ENCODE measurements around the gene CEP41. TPM values are rescaled to one million over a fixed set of nuclear protein-coding genes. Genes with fewer than 3 reads are reported as not detected.

CEP41 gene
- 1 to 10 TPM; 1.9 to 6.8 (median 3.2) TPM for total RNA-seq

DNA sequence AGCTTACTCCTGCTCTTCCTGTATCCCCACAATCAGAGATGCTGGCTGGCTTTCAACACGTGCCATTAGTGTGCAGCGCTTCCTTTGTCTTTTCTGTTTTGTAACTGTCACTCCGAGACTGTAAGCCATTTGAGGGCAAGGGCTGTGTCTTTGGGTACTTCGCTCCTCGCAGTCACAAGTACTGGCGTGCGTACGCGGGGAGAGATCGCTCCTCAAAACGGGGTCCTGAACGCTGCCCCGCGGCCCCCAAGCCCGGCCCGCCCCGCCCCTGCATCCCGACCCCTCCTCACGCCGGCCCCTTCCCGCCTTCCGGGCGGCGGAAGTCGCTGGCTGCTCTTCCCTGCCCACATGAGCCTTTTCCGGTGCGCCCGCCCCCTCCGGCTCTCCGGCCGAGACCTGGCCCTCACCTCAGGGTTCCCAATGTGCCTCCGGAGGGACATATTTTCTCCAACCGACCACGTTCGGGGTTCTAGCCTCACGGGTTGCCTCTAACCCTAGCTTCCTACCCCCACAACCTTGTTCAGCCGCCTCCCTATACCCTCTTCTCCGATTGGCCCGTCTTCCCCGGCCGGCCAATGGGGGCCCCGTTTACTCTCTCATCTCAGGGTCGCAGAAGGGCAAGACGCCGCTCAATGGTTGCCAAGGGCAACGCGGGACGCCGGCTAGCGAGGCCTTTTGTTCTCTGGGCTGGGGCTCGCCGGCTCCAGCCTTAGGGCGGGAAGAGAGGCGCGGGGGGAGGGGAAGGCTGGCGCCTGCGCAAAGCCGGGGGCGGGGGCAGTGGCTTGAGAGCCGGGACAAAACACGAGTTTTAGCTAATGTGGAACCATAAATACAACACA is at the start of gene CEP41:
TSS of gene CEP41 (minus strand) at position 490 of the 839 bp plus-strand sequence. CDS start at position 440, 50 bp downstream.
- DNase-seq: peak; percentile 78
- Histone ChIP-seq H3K27ac (peak within 1 kb of the TSS; percentile 85 to 91 (median 90)), H3K9me3 (no peaks in the 10 kb centered on the region), H3K27me3 (no peaks in the 10 kb centered on the region), H3K4me1 (peaks cover 0 to 20% (median 12%) of the 10 kb centered on the region in 3 donors), H3K4me3 (peak within 1 kb of the TSS; percentile 66 to 96 (median 84)), H3K36me3 (no peaks in the 10 kb centered on the region)
- intact Hi-C loops (cut with DNase I): no loop called here
- WGBS, 2 donors: 1 to 10% methylated on average over 22 to 36 of the region's 61 CpGs
- TF ChIP-seq CTCF (IDR thresholded peaks at IDR 0.05) (no peak), POLR2A (IDR thresholded peaks at IDR 0.05) (no peak)

DNA sequence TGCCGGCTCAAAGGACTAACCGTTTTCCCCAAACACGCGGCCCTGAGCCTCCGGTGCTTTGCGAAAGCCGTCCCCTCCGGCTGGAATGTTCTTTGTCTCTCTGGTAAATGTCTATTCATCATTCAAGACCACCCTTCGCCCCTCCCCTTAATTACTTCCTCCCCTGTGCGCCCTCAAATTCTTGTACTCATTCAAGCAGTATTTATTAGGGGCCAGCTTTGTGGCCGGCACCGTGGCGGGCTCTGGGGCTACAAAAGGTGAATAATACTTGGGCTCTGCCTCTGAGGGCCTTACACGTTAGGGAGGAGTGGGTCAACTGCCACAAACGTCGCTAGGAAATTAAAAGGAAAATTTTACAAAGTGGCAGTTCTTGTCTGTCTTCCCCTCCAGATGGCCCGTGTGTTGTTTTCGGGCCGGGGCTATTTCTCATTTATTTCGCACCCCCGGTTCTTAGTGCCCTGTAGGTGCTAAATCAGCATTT is 49.5 kb upstream of the CEP41 start:
- Histone ChIP-seq H3K36me3 (no peaks in the 10 kb centered on the region), H3K9me3 (no peaks in the 10 kb centered on the region), H3K4me1 (peaks cover 7 to 48% (median 20%) of the 10 kb centered on the region in 3 donors), H3K27me3 (peaks cover 0 to 71% (median 0%) of the 10 kb centered on the region in 4 donors), H3K4me3 (peak overlapping the region in 2 of 4 donors; percentile 49 to 60), H3K27ac (no peak overlapping the region)
- intact Hi-C loops (cut with DNase I): no loop called here
- no peak for TF ChIP-seq CTCF (IDR thresholded peaks at IDR 0.05)
- no peak for TF ChIP-seq POLR2A (IDR thresholded peaks at IDR 0.05)
- DNase-seq: no peak
- WGBS, 2 donors: 64 to 89% methylated on average over 18 to 21 of the region's 21 CpGs

DNA sequence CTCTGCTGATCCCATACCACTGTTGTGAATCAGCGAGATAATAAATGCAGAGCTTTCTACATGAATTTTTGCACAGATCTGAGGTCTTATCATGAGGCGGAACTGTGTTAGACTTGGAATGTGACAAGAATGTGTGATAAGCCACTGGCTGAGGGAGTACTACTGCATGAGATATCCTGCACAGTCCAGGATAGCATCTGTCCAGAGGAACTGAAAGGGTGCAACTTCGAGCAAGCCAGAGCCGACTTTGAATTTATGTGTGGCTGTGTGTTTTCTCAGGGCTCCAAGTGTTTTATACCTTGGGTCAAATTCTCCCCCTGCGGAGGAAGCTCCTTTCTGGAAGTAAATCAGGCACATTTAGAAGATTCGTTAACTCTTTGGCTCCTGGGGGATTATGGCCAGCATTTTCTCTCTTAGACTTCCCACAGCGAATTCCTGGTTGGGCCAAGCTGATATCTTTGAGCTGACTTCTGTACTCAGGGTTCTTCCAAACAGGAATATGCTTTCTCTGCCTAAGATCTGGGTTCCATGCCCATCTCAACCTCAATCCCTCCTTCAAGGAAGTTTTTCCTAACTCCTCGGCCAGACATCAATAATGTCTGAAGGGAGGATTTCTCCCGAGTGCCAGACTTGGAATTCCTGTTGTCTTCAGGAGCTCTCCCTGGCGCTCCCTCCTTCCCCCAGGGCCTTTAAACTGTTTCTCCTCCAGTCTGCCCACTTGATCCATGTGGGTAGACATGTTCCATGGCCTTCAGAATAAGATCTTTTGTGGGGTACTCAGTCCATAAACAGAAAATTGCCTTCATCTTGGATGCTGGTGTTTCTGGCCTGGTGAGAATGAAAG is 48.5 kb upstream of the CEP41 start:
- Histone ChIP-seq H3K36me3 (no peaks in the 10 kb centered on the region), H3K27me3 (peaks cover 0 to 80% (median 0%) of the 10 kb centered on the region in 4 donors), H3K9me3 (no peaks in the 10 kb centered on the region), H3K27ac (no peak overlapping the region), H3K4me3 (no peak overlapping the region), H3K4me1 (peaks cover 7 to 48% (median 20%) of the 10 kb centered on the region in 3 donors)
- TF ChIP-seq POLR2A (IDR thresholded peaks at IDR 0.05): no peak
- no peak for TF ChIP-seq CTCF (IDR thresholded peaks at IDR 0.05)
- no peak for DNase-seq
- intact Hi-C loops (cut with DNase I): no loop called here
- WGBS, 2 donors: 70 to 79% methylated on average over 10 of the region's 10 CpGs

DNA sequence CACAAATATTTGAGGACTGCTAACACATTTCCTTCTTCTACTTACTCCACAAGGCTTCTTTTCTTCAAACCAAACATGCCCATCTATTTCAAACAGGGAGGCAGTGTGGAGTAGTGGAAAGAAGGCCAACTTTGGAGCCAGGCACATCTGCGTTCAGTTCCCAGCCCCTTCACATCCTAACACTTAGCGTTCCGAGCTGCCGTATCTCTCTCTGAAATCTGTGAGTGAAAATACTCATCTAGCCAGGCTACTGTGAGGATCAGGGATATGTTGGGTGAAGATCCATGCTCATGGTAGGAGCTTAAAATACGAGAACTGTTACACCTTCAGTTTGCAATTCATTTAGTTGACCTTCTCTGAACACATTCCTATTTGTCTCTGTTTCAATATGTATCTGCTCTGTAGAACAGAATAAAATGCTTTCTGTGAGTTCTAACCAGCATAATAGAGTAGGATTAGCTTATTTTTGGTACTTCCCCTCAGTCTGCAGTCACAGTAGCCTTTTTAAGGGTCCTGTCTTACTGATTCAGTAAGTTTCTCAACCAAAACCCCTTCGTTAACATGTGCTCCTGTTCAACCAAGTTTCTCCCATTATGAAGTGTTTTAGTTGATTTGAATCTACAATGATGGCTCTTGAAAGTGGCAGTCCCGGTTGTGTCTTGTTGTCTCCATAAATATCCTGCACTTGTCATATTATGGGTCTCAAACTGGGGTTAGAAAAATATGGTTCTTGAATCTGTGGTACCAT is 47.8 kb upstream of the CEP41 start:
- no peak overlapping the region for H3K27ac ChIP-seq
- H3K36me3 ChIP-seq: no peaks in the 10 kb centered on the region
- no peaks in the 10 kb centered on the region for H3K9me3 ChIP-seq
- intact Hi-C loops (cut with DNase I): no loop called here
- H3K27me3 ChIP-seq: peaks cover 0 to 79% (median 0%) of the 10 kb centered on the region in 4 donors
- TF ChIP-seq CTCF (IDR thresholded peaks at IDR 0.05): no peak
- no peak for TF ChIP-seq POLR2A (IDR thresholded peaks at IDR 0.05)
- DNase-seq: no peak
- 84 to 92% methylated on average over 7 of the region's 7 CpGs for WGBS, 2 donors
- peaks cover 7 to 48% (median 20%) of the 10 kb centered on the region in 3 donors for H3K4me1 ChIP-seq
- no peak overlapping the region for H3K4me3 ChIP-seq
